MCF 10A (cell line): ENCODE measurements around the gene IRAK2. TPM values are rescaled to one million over a fixed set of nuclear protein-coding genes. Genes with fewer than 3 reads are reported as not detected.

Experiments used
- BruUV-seq: library from RNA; stranded (reverse); fragments of 400-500 nt; replicated peaks from 2 replicates; lab custom pipeline; 2021; lab: Mats Ljungman, UMichigan
- CTCF ChIA-PET: fragments of 300-600 bp; sonication (Branson Sonifier 250); formaldehyde crosslinking; extraction: SDS; loops from one replicate; lab custom pipeline; 2021; ENCODE audit warnings: antibody characterized with exemption, inconsistent platforms; lab: Yijun Ruan, JAX
- POLR2A ChIA-PET: fragments of 300-600, 350-650 bp; sonication (Branson Sonifier 250); formaldehyde crosslinking; extraction: SDS; loops from one replicate; lab custom pipeline; 2020; ENCODE audit warnings: antibody characterized with exemption, inconsistent platforms; lab: Yijun Ruan, JAX
- DNase-seq: peaks from one replicate; pipeline ENCODE4 v3.0.0-alpha.2; 2018; ENCODE audit not compliant: unreplicated experiment
- H3K27ac Mint-ChIP-seq: one replicate; pipeline ENCODE4 v1.8.0; 2022; ENCODE audit warnings: mild to moderate bottlenecking, low read depth, mixed read lengths; ENCODE audit not compliant: unreplicated experiment
- H3K27me3 Mint-ChIP-seq: one replicate; pipeline ENCODE4 v1.8.0; 2022; ENCODE audit warnings: mixed read lengths; ENCODE audit not compliant: insufficient read depth, unreplicated experiment
- H3K36me3 Mint-ChIP-seq: one replicate; pipeline ENCODE4 v1.8.0; 2022; ENCODE audit warnings: mild to moderate bottlenecking, moderate library complexity, mixed read lengths; ENCODE audit not compliant: insufficient read depth, unreplicated experiment
- H3K4me1 Mint-ChIP-seq: one replicate; pipeline ENCODE4 v1.8.0; 2022; ENCODE audit warnings: mixed read lengths; ENCODE audit not compliant: insufficient read depth, unreplicated experiment
- H3K4me3 Mint-ChIP-seq: one replicate; pipeline ENCODE4 v1.8.0; 2022; ENCODE audit warnings: mild to moderate bottlenecking, moderate library complexity, mixed read lengths; ENCODE audit not compliant: unreplicated experiment
- H3K9me3 Mint-ChIP-seq: one replicate; pipeline ENCODE4 v1.8.0; 2022; ENCODE audit warnings: mixed read lengths; ENCODE audit not compliant: unreplicated experiment
- intact Hi-C: fragments of 100-400 bp; cut with micrococcal nuclease; formaldehyde crosslinking; loops from 2 replicates; pipeline ENCODE4 v1.14.1; 2022
- total RNA-seq: library from RNA; stranded (reverse); gene quantifications from 2 replicates; pipeline ENCODE4 v1.2.3, GENCODE V29; 2022
- TF ChIP-seq, protein P1 (sequence below): fragments of 200-600 bp; IDR thresholded peaks from one replicate; pipeline ENCODE4 v1.8.0; 2022; ENCODE audit warnings: antibody characterized with exemption, mild to moderate bottlenecking; ENCODE audit not compliant: unreplicated experiment

The IRAK2 gene
- total RNA-seq, 1 experiment from 2014 or later = 6.0 TPM

DNA sequence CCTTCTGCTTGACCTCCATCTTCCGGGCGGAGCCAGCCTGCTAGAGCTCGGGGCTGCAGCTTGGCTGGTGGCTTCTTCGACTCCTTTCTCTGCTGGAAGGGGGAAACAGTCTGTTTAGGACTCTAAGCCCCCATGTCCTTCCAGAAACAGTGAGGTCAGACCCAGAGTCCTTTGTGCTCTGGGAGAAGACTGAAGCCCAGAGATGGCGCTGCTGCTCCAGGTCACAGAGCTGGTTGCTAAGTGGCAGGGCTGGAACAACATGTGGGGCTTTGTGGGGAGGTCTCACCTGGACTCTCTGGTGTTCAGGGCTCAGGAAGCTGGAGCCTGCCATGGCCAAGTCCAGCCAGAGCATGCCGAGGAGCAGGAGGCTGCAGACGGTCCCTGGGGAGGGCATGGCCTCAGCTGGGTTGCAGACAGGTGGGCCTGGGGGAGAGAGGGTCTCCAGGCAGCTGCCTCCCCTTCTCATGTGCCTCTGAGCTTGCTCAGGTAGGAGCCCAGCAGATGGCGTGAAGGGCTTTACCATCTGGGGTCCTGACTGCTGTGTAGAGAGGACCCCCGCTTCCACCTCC, 125.2 kb downstream of the IRAK2 start:
- Mint-ChIP-seq H3K27me3 (no peaks in the 10 kb centered on the region), H3K36me3 (peaks cover 40% of the 10 kb centered on the region), H3K4me1 (peaks cover 5% of the 10 kb centered on the region), H3K4me3 (no peak overlapping the region), H3K9me3 (no peaks in the 10 kb centered on the region), H3K27ac (no peak overlapping the region)
- ChIA-PET CTCF (interaction anchor here (1.3 kb wide), 1 partner anchor 100 kb away, joined by 3 read pairs; no protein-coding TSS in a partner anchor), POLR2A (interaction anchor here (0.7 to 1.2 kb wide), 3 partner anchors 11 to 18 kb away, joined by 3 to 4 read pairs (median 3); no protein-coding TSS in a partner anchor)
- intact Hi-C loops = loop anchor here (10.0 kb wide), 1 partner anchor 445 kb away; the partner anchor contains the start of gene RPUSD3
- DNase-seq = no peak
- BruUV-seq = no TSS peak
- TF ChIP-seq, protein P1, sequence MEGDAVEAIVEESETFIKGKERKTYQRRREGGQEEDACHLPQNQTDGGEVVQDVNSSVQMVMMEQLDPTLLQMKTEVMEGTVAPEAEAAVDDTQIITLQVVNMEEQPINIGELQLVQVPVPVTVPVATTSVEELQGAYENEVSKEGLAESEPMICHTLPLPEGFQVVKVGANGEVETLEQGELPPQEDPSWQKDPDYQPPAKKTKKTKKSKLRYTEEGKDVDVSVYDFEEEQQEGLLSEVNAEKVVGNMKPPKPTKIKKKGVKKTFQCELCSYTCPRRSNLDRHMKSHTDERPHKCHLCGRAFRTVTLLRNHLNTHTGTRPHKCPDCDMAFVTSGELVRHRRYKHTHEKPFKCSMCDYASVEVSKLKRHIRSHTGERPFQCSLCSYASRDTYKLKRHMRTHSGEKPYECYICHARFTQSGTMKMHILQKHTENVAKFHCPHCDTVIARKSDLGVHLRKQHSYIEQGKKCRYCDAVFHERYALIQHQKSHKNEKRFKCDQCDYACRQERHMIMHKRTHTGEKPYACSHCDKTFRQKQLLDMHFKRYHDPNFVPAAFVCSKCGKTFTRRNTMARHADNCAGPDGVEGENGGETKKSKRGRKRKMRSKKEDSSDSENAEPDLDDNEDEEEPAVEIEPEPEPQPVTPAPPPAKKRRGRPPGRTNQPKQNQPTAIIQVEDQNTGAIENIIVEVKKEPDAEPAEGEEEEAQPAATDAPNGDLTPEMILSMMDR = no peak

DNA sequence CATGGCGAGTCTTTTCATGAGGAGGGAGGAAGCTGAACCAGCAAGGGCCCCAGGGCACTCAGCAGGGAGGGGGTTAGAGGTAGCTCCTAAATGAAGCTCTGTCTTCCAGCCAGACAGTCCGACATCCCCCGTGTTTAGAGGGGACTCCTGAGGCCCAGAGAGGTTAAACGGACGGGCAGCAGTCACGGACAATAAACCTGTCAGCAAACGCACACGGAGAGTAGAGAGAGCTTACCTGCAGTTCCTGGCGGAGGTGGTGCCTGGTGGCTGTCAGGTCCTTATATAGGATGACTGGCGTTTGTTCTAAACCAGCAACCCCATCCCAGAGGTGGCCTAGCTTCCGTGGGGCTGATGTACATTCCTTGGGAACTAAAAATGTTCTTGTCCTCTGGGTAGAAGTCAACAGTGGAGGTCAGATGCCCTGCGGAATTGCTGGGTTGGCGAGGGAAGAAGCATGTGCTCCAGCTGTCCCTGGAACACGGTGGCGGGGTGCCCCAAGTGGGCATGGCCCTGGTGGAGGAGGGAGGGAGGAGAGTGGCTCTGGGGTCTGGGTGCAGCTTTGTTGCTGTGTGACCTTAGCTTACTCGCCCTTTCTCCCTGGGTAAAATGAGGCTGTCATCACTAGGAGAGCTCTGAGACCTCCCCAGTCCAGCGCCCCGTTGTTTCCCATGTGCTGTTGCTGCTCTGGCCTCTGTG, 125.9 kb downstream of the IRAK2 start:
- DNase-seq = no peak
- Mint-ChIP-seq H3K4me3 (no peak overlapping the region), H3K27ac (no peak overlapping the region), H3K4me1 (peaks cover 5% of the 10 kb centered on the region), H3K27me3 (no peaks in the 10 kb centered on the region), H3K9me3 (no peaks in the 10 kb centered on the region), H3K36me3 (peaks cover 43% of the 10 kb centered on the region)
- no TSS peak for BruUV-seq
- ChIA-PET CTCF (interaction anchor here (1.3 kb wide), 1 partner anchor 100 kb away, joined by 3 read pairs; no protein-coding TSS in a partner anchor), POLR2A (interaction anchor here (0.7 to 1.2 kb wide), 3 partner anchors 15 to 20 kb away, joined by 3 to 4 read pairs (median 3); no protein-coding TSS in a partner anchor)
- intact Hi-C loops = no loop called here
- TF ChIP-seq, protein P1 = no peak

DNA sequence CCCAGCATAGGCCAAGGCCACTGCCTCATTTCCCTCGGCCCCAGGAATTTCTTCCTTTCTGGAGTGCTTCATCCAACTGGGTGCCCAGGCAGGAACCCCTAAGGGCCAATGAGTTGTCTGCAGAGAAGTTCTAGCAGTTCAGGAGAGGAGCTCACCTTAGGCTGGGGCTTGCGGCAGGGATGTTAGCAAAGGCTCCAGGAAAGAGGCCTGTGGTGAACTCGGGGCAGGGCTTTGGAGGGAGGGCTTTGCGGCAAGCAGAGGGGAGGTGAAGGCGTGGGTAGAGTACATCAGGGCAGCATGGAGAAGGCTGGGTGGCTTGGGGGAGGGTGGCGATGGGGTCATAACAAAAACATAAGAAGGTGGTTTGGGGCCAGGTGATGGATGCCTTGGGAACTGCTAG, 126.9 kb downstream of the IRAK2 start:
- Mint-ChIP-seq H3K9me3 (no peaks in the 10 kb centered on the region), H3K36me3 (peaks cover 42% of the 10 kb centered on the region), H3K4me3 (no peak overlapping the region), H3K27me3 (no peaks in the 10 kb centered on the region), H3K27ac (no peak overlapping the region), H3K4me1 (peaks cover 5% of the 10 kb centered on the region)
- no TSS peak for BruUV-seq
- TF ChIP-seq, protein P1 = no peak
- DNase-seq = no peak
- intact Hi-C loops = no loop called here
- ChIA-PET POLR2A (interaction anchor here (0.7 kb wide), 1 partner anchor 21 kb away, joined by 3 read pairs; no protein-coding TSS in a partner anchor), CTCF (interaction anchor here (0.6 kb wide), 1 partner anchor 179 kb away, joined by 4 read pairs; no protein-coding TSS in a partner anchor)
